GM18520 (cell line): ENCODE measurements around the gene RMDN2.
"Not testable (repeated sequence)": the region's sequence is repeated elsewhere in the genome, so short reads cannot be mapped to it uniquely, and the experiment has no call there.

Experiments
- ATAC-seq: cut with Tn5 transposase; IDR thresholded peaks from one replicate; pipeline ENCODE4 v1.9.1; 2021; ENCODE audit not compliant: unreplicated experiment

Gene RMDN2

DNA sequence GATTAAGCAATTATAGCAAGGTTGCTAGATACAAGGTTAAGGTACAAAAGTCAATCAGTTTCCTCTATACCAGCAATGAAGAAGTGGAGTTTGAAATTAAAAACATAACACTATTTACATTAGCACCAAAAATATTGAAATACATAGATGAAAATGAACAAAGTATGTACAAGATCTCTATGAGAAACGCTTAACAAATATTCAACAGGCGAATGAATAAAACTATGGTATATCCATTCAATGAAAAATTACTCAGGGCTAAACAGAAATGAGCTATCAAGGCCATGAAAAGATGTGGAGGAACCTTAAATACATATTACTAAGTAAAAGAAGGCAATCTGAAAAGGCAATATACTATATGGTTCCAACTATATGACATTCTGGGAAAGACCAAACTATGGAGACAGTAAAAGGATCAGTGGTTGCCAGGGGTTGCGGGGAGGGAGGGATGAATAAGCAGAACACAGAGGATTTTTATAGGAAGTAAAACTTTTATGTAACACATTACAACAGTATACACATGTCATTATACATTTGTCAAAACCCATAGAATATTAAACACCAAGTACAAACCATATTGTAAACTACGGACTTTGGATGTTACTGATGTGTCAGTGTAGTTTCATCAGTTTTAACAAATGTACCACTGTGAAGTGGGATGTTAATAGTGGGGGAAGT lies 62.1 kb downstream of the RMDN2 start:
- no peak for ATAC-seq

DNA sequence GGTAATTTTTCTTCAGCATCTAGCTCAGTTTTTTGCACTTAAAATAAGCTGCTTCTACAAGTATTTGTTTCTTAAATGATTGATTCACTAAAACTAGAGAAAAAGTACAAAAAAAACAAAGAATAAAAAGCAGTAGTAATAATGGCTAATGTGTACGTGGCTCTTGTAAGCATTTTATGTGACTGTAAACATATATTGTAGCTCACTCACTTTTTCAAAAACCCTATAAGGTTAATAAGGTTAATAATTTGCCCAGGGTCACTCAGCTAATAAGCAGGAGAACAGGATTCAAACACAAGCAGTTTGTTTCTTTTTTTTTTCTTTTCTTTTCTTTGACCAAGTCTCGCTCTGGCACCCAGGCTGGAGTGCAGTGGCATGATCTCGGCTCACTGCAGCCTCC lies 67.5 kb downstream of the RMDN2 start:
- ATAC-seq: no peak

DNA sequence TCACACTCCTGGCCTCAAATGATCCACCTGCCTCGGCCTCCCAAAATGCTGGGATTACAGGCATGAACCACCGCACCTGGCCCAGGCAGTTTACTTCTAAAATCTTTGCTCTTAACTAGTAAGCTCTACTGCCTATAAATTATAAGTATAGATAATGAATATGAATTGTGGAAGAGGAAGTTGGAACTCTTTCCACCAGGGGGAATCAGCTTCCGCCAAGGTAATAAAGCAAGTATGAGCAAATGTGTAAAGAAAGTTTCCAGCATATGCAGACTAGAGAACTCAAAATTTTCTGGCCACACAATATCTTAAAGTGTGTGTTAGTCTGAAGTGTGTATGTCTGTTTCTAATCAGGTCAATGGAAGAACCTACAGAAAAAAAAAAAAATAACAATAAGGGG lies 68.1 kb downstream of the RMDN2 start:
- ATAC-seq: no peak

DNA sequence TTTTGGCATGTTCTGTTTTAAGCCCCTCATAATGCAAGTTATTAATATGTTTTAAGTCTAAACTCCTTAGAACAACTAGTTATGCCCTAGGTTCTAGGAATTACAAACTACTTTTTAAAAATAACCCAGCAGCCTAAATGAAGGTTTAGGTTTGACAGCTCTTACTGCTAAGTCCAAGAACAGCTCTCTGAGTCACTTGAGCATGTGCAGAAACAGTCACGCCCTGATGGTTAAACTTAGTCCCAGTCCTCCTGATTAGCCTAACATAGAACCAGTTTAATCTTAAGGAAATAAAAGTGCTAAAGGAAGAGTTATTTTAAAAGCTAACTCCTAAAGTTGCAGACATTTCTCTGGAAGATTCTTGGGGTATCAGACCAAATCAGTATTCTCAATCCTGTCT lies 72.5 kb downstream of the RMDN2 start:
- ATAC-seq: no peak

DNA sequence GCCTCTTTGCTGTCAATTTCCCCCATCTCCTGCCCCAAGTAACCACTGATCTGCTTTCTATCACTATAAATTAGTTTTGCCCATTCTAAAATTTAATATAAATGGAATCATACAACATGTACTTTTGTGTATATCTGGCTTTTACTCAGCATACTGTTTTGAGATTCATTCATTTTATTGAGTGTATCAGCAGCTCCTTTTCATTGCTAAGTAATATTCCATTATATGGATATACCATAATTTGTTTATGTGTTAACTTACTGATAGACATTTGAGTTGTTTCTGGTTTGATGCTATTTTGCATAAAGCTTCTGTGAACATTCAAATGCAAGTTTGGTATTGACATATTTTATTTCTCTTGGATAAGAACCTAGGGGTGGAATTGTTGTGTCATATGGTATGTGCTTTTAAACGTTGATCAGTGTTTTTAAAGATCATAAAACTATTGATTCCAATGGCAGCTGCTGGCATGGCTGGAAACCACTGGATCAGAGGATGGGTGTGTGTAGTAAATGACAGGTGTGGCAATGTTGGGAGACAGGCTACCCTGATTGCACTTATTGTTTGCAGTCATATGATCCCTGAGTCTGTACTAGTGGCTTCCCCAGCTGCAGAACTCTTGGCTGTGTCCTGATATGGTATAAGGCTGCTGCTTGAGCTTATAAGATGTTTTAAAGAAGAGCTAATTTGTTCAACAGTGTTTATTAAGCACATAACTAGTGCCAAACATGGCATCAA lies 75.6 kb downstream of the RMDN2 start:
- no peak for ATAC-seq

DNA sequence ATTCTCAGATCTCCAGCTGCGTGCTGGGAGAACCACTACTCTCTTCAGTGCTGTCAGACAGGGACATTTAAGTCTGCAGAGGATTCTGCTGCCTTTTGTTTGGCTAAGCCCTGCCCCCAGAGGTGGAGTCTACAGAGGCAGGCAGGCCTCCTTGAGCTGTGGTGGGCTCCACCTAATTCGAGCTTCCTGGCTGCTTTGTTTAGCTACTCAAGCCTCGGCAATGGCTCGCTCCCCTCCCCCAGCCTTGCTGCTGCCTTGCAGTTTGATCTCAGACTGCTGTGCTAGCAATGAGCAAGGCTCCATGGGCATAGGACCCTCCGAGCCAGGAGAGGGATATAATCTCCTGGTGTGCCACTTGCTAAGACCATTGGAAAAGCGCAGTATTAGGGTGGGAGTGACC lies 85.1 kb downstream of the RMDN2 start:
- not testable (repeated sequence) for ATAC-seq

DNA sequence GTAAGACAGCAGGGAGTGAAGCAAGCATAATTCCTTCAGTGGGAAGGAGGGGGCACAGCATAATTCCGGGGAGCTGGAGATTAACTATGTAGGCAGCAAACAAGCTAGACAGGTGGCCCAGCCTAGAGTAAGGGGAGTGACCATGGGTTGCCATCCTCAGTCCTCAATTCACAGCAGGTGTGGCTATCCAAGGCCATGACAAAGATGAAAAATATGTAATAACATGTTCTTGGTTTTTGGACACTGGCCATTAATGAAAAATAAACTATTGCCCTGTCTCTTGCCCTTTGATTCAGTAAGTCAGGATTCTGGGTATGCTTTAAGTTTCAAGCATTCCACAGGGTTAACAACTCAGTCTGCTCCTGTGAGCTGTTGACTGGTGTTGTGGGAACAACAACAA lies 85.9 kb downstream of the RMDN2 start:
- no peak for ATAC-seq

DNA sequence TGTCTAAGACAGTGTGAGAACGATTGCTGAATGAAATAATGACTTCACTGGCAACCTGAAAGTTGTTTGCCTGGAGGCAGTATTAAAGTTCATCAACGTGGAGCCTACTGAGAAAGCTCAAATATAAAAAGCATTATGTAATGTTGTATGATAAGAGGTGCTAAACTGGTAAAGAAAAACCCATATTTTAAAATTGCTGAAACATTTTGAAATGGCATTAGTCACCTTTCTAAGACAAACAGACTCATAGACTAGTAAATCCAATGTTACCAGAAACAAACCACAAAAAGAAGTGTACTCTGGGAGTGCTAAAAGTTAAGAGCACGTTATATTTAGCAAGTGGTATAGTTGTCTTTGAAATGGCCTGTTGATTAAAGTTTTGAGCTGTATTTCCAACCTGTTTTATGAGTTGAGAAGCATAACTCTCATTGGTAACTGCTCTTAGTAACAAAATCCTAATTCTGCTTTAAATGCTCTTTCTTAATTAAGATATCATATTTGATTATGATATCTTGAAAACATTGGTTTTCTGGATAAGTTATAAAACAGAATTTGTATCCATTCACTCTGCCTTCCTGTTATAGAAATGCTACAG lies 88.2 kb downstream of the RMDN2 start:
- no peak for ATAC-seq

DNA sequence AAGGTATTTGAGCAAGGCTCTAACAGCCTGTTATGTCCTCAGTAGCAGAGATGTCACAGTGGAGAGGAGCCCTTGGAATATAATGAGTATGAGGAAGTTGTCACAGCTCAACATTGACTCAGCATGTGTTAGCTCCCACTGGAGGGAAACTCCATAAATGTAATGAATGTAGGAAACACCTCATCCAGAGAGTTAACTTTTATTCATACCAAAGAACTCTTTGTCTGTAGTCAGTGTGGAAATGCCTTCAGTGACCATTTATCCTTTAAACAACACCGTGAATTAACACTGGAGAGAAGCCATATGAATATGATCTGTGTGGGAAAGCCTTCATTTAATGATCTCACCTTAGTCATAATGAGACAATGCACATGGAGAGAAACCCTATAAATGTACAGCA lies 91.1 kb downstream of the RMDN2 start:
- no peak for ATAC-seq

DNA sequence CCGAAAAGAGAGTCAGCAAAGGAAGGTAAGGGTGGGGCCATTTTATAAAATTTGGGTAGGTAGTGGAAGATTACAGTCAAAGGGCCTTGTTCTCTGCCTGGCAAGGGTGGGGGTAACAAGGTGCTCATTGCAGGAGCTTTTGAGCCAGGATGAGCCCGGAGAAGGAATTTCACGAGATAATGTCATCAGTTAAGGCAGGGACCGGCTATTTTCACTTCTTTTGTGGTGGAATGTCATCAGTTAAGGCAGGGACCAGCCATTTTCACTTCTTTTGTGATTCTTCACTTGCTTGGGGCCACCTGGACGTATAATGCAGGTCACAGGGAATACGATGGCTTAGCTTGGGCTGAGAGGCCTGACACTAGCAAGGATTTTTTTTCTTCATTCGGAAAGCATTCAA lies 92.7 kb downstream of the RMDN2 start:
- ATAC-seq: no peak

DNA sequence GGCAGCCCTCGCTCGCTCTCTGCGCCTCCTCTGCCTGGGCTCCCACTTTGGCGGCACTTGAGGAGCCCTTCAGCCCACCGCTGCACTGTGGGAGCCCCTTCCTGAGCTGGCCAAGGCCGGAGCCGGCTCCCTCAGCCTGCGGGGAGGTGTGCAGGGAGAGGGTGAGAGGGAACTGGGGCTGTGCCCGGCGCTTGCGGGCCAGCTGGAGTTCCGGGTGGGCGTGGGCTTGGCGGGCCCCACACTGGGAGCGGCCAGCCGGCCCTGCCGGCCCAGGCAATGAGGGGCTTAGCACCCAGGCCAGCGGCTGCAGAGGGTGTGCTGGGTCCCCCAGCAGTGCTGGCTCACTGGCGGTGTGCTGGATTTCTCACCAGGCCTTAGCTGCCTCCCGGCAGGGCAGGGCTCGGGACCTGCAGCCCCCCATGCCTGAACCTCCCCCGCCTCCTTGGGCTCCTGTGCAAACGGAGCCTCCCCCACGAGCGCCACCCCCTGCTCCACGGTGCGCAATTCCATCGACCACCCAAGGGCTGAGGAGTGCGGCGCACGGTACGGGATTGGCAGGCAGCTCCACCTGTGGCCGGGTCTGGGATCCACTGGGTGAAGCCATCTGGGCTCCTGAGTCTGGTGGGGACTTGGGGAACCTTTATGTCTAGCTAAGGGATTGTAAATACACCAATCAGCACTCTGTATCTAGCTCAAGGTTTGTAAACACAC lies 95.4 kb downstream of the RMDN2 start:
- not testable (repeated sequence) for ATAC-seq

DNA sequence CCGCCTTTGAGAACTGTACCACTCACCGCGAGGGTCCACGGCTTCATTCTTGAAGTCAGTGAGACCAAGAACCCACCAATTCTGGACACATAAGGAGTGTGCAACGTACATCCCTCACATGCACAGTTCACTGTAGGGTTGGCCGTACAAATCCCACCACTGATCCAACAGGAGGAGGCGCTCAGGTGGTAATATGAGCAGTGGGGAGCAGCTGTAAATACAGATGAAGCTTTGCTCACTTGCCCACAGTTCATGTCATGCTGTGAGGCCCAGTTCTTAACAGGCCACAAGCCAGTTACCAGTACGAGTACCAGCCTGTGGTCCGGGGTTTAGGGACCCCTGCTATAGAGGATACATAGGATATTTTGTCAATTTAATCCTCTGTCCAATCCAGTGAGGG lies 96.5 kb downstream of the RMDN2 start:
- no peak for ATAC-seq

DNA sequence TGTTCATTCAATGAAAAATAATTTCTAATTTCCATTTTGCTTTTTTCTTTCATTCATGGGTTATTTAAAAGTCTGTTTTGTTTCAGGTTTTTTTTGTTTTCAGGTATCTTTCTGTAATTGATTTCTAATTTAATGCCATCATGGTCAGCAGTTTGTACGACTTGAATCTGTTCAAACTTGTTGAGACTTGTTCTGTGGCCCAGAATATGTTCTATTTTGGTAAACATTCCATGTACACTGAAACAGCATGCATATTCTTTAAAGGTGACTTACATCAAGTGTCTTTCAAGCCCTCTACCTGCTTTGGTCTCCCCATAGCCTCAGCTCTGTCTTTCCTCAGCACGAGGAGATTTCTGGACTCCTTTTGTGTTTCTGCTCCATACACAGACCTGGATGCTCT lies 101.8 kb downstream of the RMDN2 start:
- no peak for ATAC-seq

DNA sequence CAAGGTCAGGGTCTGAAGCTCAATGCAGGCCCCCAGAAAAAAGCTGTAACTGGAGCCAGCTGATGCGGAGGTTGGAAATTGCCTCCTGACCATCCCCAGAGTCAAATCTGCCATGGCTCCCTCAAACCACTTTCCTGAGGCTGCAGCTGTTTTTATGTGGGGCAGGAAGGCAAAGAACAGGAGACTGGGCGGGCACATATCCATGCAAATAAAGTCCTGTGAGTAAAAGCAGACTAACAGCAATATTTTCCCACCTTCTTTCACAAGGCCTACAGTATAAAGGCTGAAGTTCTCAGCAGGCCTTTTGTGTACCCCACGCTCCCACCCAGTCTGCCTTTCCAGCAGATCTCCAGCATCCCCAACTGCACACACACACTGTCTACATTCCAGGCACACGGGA lies 103.7 kb downstream of the RMDN2 start:
- no peak for ATAC-seq

DNA sequence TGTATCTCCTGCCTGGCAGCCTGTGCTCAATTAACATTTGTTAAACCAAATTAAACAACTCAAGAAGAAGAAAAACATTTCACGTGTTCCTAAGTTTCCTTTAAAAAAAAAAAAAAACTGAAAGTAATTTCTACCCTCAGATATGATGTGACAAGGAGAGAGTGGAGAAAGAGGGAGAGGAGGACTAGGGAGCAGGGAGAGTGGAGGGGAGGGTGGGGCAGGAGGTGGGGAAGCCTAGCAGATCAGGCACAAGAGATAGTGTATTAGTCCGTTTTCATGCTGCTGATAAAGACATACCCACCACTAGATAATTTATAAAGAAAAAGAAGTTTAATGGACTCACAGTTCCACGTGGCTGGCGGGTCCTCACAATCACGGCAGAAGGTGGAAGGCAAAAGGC lies 104.4 kb downstream of the RMDN2 start:
- no peak for ATAC-seq

DNA sequence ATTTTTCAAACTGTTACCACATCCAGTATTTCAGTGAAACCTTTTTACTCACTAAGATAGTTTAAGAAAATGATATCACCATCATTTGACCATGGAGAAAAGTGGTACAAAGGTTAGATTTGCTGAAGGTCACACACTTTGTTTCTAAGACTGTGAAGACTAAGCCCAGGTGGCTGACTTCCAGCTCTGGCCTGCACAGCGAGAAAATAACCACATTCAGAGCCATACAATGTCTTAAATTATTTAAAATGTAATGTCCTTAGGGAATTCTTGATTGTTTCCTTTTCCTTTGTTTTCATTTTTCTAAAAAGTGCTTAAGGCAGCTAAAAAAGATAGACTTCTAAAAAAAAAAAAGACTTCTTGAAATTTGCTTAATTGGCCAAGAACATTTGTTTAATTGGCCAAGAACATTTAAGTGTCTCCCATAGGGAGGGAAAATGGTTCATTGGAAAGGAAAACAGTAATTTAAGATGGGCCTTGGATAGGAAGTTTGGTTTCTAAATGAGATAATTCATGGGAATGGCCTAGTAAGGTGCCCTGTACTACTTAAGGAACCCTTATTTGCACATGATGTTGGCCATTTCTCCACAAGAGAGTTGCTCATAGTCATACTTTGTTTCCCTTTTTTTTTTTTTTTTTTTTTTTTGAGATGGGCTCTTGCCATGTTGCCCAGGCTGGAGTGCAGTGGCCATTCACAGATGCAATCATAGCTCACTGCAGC lies 105.7 kb downstream of the RMDN2 start:
- no peak for ATAC-seq

DNA sequence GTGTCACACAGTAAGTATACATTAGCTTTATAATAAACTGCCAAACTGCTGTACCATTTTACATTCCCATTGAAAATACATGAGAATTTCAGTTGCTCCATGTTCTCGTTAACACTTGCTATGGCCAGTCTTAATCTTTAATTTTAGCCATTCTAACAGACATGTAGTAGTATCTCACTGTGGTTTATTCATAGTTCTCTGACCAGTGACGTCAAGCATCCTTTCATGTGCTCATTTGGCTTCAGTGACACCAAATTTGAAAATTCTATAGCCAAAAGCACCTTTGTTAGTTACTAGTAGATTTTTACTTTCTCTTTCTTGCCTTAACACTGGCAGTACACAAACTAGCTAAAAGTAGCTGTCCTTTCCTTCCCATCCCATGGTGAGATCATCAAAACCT lies 107.9 kb downstream of the RMDN2 start:
- no peak for ATAC-seq

DNA sequence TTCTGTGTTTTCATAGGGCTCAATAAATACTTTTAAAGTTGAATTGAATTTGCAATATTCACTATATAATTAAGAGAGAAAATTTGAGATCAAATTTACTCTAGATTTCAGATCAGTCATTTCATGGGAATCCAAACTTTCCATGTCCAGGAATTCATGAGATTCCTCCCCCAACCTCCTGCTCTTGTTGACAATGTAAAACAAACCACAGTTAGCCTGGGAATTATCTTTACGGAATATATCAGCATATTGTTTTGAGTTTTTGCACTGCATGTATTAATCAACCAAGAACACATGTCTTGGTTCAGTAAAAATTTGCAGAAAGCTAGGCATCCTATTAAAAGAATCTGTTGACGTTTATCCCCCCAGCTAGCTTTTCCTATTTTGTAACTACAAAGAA lies 108.6 kb downstream of the RMDN2 start:
- no peak for ATAC-seq

DNA sequence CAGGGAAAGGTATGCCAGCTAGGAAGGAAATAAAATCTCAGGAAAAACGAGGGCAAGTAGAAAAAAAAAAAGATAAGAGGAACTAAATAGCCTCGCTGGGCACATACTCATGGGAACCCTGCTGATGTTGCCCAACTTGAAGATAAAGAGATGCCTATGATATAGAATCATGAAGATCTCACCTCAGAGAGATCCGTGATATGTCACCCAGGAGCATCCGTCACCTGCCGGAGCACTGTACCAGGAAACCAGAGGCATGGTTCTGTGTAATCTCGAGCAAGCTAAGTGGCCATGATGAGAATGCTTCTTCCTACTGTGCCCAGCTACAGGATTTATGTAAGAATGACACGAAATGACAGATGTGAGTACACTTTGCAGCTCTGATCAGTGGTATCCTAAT lies 110.9 kb downstream of the RMDN2 start:
- no peak for ATAC-seq

DNA sequence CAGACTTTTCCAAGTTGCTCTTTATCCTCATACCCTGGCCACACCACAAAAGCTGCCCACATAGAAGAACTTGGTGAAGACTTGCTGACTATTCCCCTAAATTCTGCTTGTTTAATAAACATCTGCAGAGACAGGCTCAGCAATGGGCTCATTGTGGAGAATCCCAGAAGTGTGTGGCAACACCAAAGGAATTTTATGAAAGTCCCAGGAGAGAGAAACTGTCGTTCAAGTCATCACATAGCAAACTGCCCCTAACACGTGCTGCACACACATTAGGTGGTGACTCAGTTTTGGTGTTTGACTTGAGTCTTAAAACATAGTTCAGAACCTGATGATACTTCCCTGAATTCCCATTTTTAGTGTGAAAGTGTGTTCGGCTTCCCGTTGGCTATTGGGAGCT lies 112.2 kb downstream of the RMDN2 start:
- peak; percentile 9 for ATAC-seq
